ENCODE results near the gene SENP1.

SENP1 gene

GRCh38 chr12:48105867-48106680 is at the start of gene SENP1:
SENP1 (minus strand) TSS chr12:48106079; CDS start chr12:48101472, 4,607 bp downstream.
- TF ChIP-seq ZFX (IDR thresholded peaks at IDR 0.05; ENCODE audit: borderline replicate concordance) (no peak), CTCF (IDR thresholded peaks at IDR 0.05) (peak; percentile 3)

GRCh38 chr12:48151103-48151771 is 45.4 kb upstream of the SENP1 start:
- H3K27ac ChIP-seq: no peak overlapping the region
- TF ChIP-seq CTCF (IDR thresholded peaks at IDR 0.05) (no peak), ZFX (IDR thresholded peaks at IDR 0.05; ENCODE audit: borderline replicate concordance) (no peak)

More at GRCh38 chr12:48105867-48106680, at the start of gene SENP1:
- H3K27ac ChIP-seq: peak within 1 kb of the TSS; percentile 94

- no peak overlapping the region for H3K27ac ChIP-seq
- TF ChIP-seq ZFX (IDR thresholded peaks at IDR 0.05; ENCODE audit: borderline replicate concordance) (no peak), CTCF (IDR thresholded peaks at IDR 0.05) (no peak)
These were observed 40.1 kb upstream of the SENP1 start for GRCh38 chr12:48145981-48146380.

- no peak for TF ChIP-seq CTCF (IDR thresholded peaks at IDR 0.05)
- TF ChIP-seq ZFX (IDR thresholded peaks at IDR 0.05; ENCODE audit: borderline replicate concordance): no peak
- H3K27ac ChIP-seq: no peak overlapping the region
These were observed 38.0 kb upstream of the SENP1 start for GRCh38 chr12:48143898-48144297.

- TF ChIP-seq ZFX (IDR thresholded peaks at IDR 0.05; ENCODE audit: borderline replicate concordance): no peak
- TF ChIP-seq CTCF (IDR thresholded peaks at IDR 0.05): no peak
- H3K27ac ChIP-seq: no peak overlapping the region
These were observed 37.2 kb upstream of the SENP1 start for GRCh38 chr12:48142818-48143674.

- TF ChIP-seq CTCF (IDR thresholded peaks at IDR 0.05): no peak
- no peak for TF ChIP-seq ZFX (IDR thresholded peaks at IDR 0.05; ENCODE audit: borderline replicate concordance)
- H3K27ac ChIP-seq: no peak overlapping the region
These were observed 29.1 kb upstream of the SENP1 start for GRCh38 chr12:48135027-48135426.
